GM12878 (cell line): ENCODE results near the gene ITGA3. TPM values are rescaled to one million over a fixed set of nuclear protein-coding genes. Genes with fewer than 3 reads are reported as not detected.

Source experiments
- ATAC-seq: fragments of 200-7000 bp; cut with Tn5 transposase; 3 replicates; pipeline ENCODE4 v1.9.1; 2020; ENCODE audit warnings: mild to moderate bottlenecking, moderate library complexity
- BruUV-seq: library from RNA; stranded (reverse); fragments of 400-500 nt; replicated peaks from 2 replicates; lab custom pipeline; 2021; lab: Mats Ljungman, UMichigan
- CTCF ChIA-PET: fragments of 300-600 bp; sonication (Branson Sonifier 250); formaldehyde crosslinking; extraction: SDS; loops from one replicate; lab custom pipeline; 2021; ENCODE audit warnings: inconsistent platforms; lab: Yijun Ruan, JAX
- POLR2A ChIA-PET: fragments of 350-600 bp; formaldehyde crosslinking; extraction: SDS; loops from one replicate; lab custom pipeline; 2021; ENCODE audit warnings: inconsistent platforms; lab: Charles Lee
- RAD21 ChIA-PET: fragments of 300-600 bp; sonication (Branson Sonifier 250); formaldehyde crosslinking; loops from one replicate; lab custom pipeline; 2023; ENCODE audit warnings: antibody characterized with exemption; ENCODE audit not compliant: unreplicated experiment; lab: Charles Lee
- SMC1A ChIA-PET: fragments of 300-600 bp; sonication (Branson Sonifier 250); formaldehyde crosslinking; loops from one replicate; lab custom pipeline; 2023; ENCODE audit not compliant: unreplicated experiment, uncharacterized antibody; lab: Charles Lee
- DNase-seq: peaks from one replicate; pipeline ENCODE4 v3.0.0-alpha.2; 2011; ENCODE audit warnings: low read depth, low spot score
- FAIRE-seq: peaks from 3 replicates; lab custom pipeline; 2011; peaks lifted over from hg19 to GRCh38; lab: Jason Lieb, UNC
- H2AFZ ChIP-seq: 2 replicates; pipeline ENCODE4 v1.6.0; 2011; ENCODE audit warnings: low read depth, low read length, control low read depth; ENCODE audit not compliant: control insufficient read depth
- H3K27ac ChIP-seq: 2 replicates; pipeline ENCODE4 v1.5.1; 2011; ENCODE audit warnings: control low read depth; ENCODE audit not compliant: control insufficient read depth, insufficient read depth
- H3K27me3 ChIP-seq, 2 experiments: replicated peaks in 1 of 2; 2 replicates each; pipeline versions ENCODE4 v1.6.0 to v1.6.1; 2011; ENCODE audit warnings: low read length in 1 of 2; ENCODE audit not compliant: control insufficient read depth in 2 of 2, insufficient read depth in 2 of 2
- H3K36me3 ChIP-seq, 2 experiments: 2 replicates each; pipeline ENCODE4 v1.5.1; 2011; ENCODE audit warnings: low read length in 1 of 2; ENCODE audit not compliant: control insufficient read depth in 2 of 2, insufficient read depth in 2 of 2
- H3K4me1 ChIP-seq: 2 replicates; pipeline ENCODE4 v1.6.1; 2011; ENCODE audit warnings: mild to moderate bottlenecking, low read length, moderate library complexity, mixed read lengths; ENCODE audit not compliant: control insufficient read depth, insufficient read depth
- H3K4me2 ChIP-seq: 2 replicates; pipeline ENCODE4 v1.6.0; 2011; ENCODE audit warnings: control low read depth; ENCODE audit not compliant: control insufficient read depth, insufficient read depth
- H3K4me3 ChIP-seq: fragments of 200-600 bp; sonication (generic); 2 replicates; pipeline ENCODE4 v1.5.1; 2016
- H3K79me2 ChIP-seq: 2 replicates; pipeline ENCODE4 v1.6.0; 2011; ENCODE audit warnings: low read length; ENCODE audit not compliant: control insufficient read depth, insufficient read depth
- H3K9ac ChIP-seq: 2 replicates; pipeline ENCODE4 v1.8.0; 2011; ENCODE audit warnings: low read length, control low read depth, mixed read lengths; ENCODE audit not compliant: control insufficient read depth, insufficient read depth
- H3K9me3 ChIP-seq: replicated peaks from 3 replicates; pipeline ENCODE4 v1.5.1; 2011; ENCODE audit warnings: mild to moderate bottlenecking, low read length; ENCODE audit not compliant: control insufficient read depth, insufficient read depth
- H4K20me1 ChIP-seq: 2 replicates; pipeline ENCODE4 v1.6.0; 2011; ENCODE audit not compliant: control insufficient read depth, insufficient read depth
- ATF3 ChIP-seq: IDR thresholded peaks from 2 replicates; pipeline ENCODE4 v1.6.1; 2011; ENCODE audit warnings: low read depth, mild to moderate bottlenecking, low read length, moderate library complexity, borderline replicate concordance; ENCODE audit errors: extremely low read depth
- DPF2 ChIP-seq: fragments of 450-650 bp; IDR thresholded peaks from 2 replicates; pipeline ENCODE4 v1.6.1; 2017; ENCODE audit warnings: mild to moderate bottlenecking
- E4F1 ChIP-seq: fragments of 450-650 bp; IDR thresholded peaks from 2 replicates; pipeline ENCODE4 v1.6.1; 2018; ENCODE audit warnings: borderline replicate concordance, mild to moderate bottlenecking; ENCODE audit not compliant: partially characterized antibody
- GABPA ChIP-seq: IDR thresholded peaks from 2 replicates; pipeline ENCODE4 v1.6.1; 2014; ENCODE audit warnings: antibody characterized with exemption, low read depth, mild to moderate bottlenecking, inconsistent platforms
- IRF4 ChIP-seq: IDR thresholded peaks from 2 replicates; pipeline ENCODE4 v1.6.1; 2011; ENCODE audit warnings: low read depth, low read length
- KDM1A ChIP-seq: fragments of 200-600 bp; sonication (generic); IDR thresholded peaks from 2 replicates; pipeline ENCODE4 v1.6.1; 2016; ENCODE audit warnings: borderline replicate concordance
- MEF2B ChIP-seq: fragments of 450-650 bp; IDR thresholded peaks from 2 replicates; pipeline ENCODE4 v1.6.1; 2018; ENCODE audit warnings: mild to moderate bottlenecking, moderate library complexity; ENCODE audit not compliant: partially characterized antibody, poor library complexity, severe bottlenecking
- NRF1 ChIP-seq: conservative IDR thresholded peaks from 2 replicates; pipeline ENCODE4 v1.6.1; 2011; ENCODE audit warnings: mild to moderate bottlenecking, low read depth, low read length, improper control_type of control experiment
- POLR2AphosphoS5 ChIP-seq: IDR thresholded peaks from 2 replicates; pipeline ENCODE4 v1.6.1; 2011; ENCODE audit warnings: mild to moderate bottlenecking, low read length, inconsistent platforms
- POU2F2 ChIP-seq: IDR thresholded peaks from 3 replicates; pipeline ENCODE4 v1.6.1; 2011; ENCODE audit warnings: low read depth, mild to moderate bottlenecking, low read length, borderline replicate concordance
- RAD51 ChIP-seq: fragments of 450-650 bp; IDR thresholded peaks from 2 replicates; pipeline ENCODE4 v1.6.1; 2016; ENCODE audit warnings: moderate library complexity, mild to moderate bottlenecking, inconsistent platforms
- SREBF2 ChIP-seq: IDR thresholded peaks from 2 replicates; pipeline ENCODE4 v1.6.1; 2012; ENCODE audit warnings: mild to moderate bottlenecking, low read length
- SUPT20H ChIP-seq: IDR thresholded peaks from 2 replicates; pipeline ENCODE4 v1.6.1; 2011; ENCODE audit warnings: low read depth, mild to moderate bottlenecking, low read length, moderate library complexity, borderline replicate concordance; ENCODE audit not compliant: control insufficient read depth
- SUZ12 ChIP-seq: fragments of 200-600 bp; sonication (generic); IDR thresholded peaks from one replicate; pipeline ENCODE4 v1.6.1; 2018; ENCODE audit warnings: antibody characterized with exemption, mild to moderate bottlenecking; ENCODE audit not compliant: unreplicated experiment
- TCF3 ChIP-seq: IDR thresholded peaks from 2 replicates; pipeline ENCODE4 v1.6.1; 2012; ENCODE audit warnings: low read depth, mild to moderate bottlenecking, low read length, borderline replicate concordance; ENCODE audit not compliant: insufficient read depth
- YBX1 ChIP-seq: fragments of 450-650 bp; IDR thresholded peaks from 2 replicates; pipeline ENCODE4 v1.6.1; 2016; ENCODE audit warnings: antibody characterized with exemption
- ZNF622 ChIP-seq: fragments of 450-650 bp; IDR thresholded peaks from 2 replicates; pipeline ENCODE4 v1.6.1; 2017; ENCODE audit warnings: mild to moderate bottlenecking, inconsistent platforms
- WGBS: methylation state at CpG from one replicate; pipeline ENCODE4 v1.1.6; 2016; ENCODE audit warnings: low lambda C conversion rate; ENCODE audit not compliant: insufficient replicate concordance, insufficient coverage; ENCODE audit errors: missing lambda C conversion rate; 5-methylcytosine and 5-hydroxymethylcytosine counted together
- in situ Hi-C: fragments of 300-500 bp; cut with MboI; formaldehyde crosslinking; loops from 9 replicates; pipeline ENCODE4 v1.14.3; 2018; ENCODE audit warnings: mixed read lengths
- intact Hi-C: fragments of 100-400 bp; cut with micrococcal nuclease; formaldehyde crosslinking; loops from one replicate; pipeline ENCODE4 v1.14.2; 2022; ENCODE audit not compliant: unreplicated experiment
- polyA plus RNA-seq, 11 experiments: library from polyadenylated mRNA; depleted of rRNA in 4 of 11; unstranded in 6 of 11; stranded (reverse) in 5 of 11; fragments of >200 nt; fragmentation: Nextera tagmentation in 4 of 11; fragmentation: Illumina TruSeq in 1 of 11; extraction: Ambion mirVana in 4 of 11; extraction: Trizol in 1 of 11; gene quantifications; 1 replicate in 1 of 11; 2 replicates in 10 of 11; pipeline versions ENCODE4 v1.2.1 to v1.2.3, GENCODE V29; 2011 to 2016; ENCODE audit warnings: inconsistent platforms in 2 of 11, missing spikeins in 2 of 11, low read depth in 1 of 11
- total RNA-seq, 4 experiments: library from RNA; depleted of rRNA in 3 of 4; stranded (reverse); fragments of >200 nt in 3 of 4; fragmentation: Illumina TruSeq in 1 of 4; extraction: Trizol in 1 of 4; gene quantifications; 2 replicates each; pipeline versions ENCODE4 v1.2.1 to v1.2.3, GENCODE V29; 2013 to 2021
- TF ChIP-seq, protein P1 (sequence below): fragments of 450-650 bp; IDR thresholded peaks from 2 replicates; pipeline ENCODE4 v1.6.1; 2014; ENCODE audit warnings: mild to moderate bottlenecking

ITGA3 gene
- total and polyA plus RNA-seq, 10 of the 15 experiments (the other 5 are each of a cell fraction or from before 2014, with no cell fraction given) = 0.29 to 13.4 (median 6.6) TPM

- SMC1A ChIA-PET = no interaction called here
- RAD21 ChIA-PET = no interaction called here
- H4K20me1 ChIP-seq = no peaks in the 10 kb centered on the region
- POLR2A ChIA-PET = no interaction called here
- whole genome bisulfite sequencing = 84% methylated on average over 6 of the region's 6 CpGs
- DNase-seq (no peak), FAIRE-seq (no peak), ATAC-seq (no peak)
- CTCF ChIA-PET = interaction anchor here (0.8 to 2.0 kb wide), 3 partner anchors 13 to 18 kb away, joined by 4 to 8 read pairs (median 5); no protein-coding TSS in a partner anchor
- BruUV-seq = no TSS peak
- no peaks in the 10 kb centered on the region for H3K79me2 ChIP-seq
- H3K4me3 ChIP-seq = no peak overlapping the region
- TF ChIP-seq TCF3 = no peak
- no peak for TF ChIP-seq NRF1
- TF ChIP-seq KDM1A = no peak
- no peak for TF ChIP-seq RAD51
- TF ChIP-seq DPF2 = no peak
- TF ChIP-seq GABPA = no peak
- TF ChIP-seq IRF4 = no peak
- TF ChIP-seq MEF2B = no peak
- TF ChIP-seq SUPT20H = no peak
- TF ChIP-seq, protein P1, sequence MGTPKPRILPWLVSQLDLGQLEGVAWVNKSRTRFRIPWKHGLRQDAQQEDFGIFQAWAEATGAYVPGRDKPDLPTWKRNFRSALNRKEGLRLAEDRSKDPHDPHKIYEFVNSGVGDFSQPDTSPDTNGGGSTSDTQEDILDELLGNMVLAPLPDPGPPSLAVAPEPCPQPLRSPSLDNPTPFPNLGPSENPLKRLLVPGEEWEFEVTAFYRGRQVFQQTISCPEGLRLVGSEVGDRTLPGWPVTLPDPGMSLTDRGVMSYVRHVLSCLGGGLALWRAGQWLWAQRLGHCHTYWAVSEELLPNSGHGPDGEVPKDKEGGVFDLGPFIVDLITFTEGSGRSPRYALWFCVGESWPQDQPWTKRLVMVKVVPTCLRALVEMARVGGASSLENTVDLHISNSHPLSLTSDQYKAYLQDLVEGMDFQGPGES = no peak
- no peak for TF ChIP-seq SUZ12
- no peak for TF ChIP-seq YBX1
- no peak for TF ChIP-seq ZNF622
- no peak for TF ChIP-seq E4F1
- TF ChIP-seq POU2F2 = no peak
- no peak for TF ChIP-seq POLR2AphosphoS5
- no peak for TF ChIP-seq SREBF2
- TF ChIP-seq ATF3 = no peak
- H3K27me3 ChIP-seq = no peaks in the 10 kb centered on the region
- intact Hi-C loops = no loop called here
- in situ Hi-C loops = no loop called here
- no peak overlapping the region for H2AFZ ChIP-seq
- no peaks in the 10 kb centered on the region for H3K4me1 ChIP-seq
- no peak overlapping the region for H3K27ac ChIP-seq
- no peak overlapping the region for H3K4me2 ChIP-seq
- no peak overlapping the region for H3K9ac ChIP-seq
- H3K36me3 ChIP-seq = peaks cover 0 to 4% of the 10 kb centered on the region in 2 experiments; a peak in 2 of 4 replicates
- H3K9me3 ChIP-seq = no peaks in the 10 kb centered on the region; the same call in 2 of the 3 replicates
Observed at GRCh38 chr17:50074227-50074626, 18.3 kb downstream of the ITGA3 start.
